NCI-H526 treated with DMSO at 0.1 percent for 48 hours (cell line): Measurements from ENCODE around the gene ARHGAP18.

Experiments
- DNase-seq: peaks from one replicate; lab custom pipeline; 2025; lab: John Stamatoyannopoulos, UW

Gene ARHGAP18

GRCh38 chr6:129692467-129692866 lies 17.5 kb downstream of the ARHGAP18 start:
- no peak for DNase-seq

DNA sequence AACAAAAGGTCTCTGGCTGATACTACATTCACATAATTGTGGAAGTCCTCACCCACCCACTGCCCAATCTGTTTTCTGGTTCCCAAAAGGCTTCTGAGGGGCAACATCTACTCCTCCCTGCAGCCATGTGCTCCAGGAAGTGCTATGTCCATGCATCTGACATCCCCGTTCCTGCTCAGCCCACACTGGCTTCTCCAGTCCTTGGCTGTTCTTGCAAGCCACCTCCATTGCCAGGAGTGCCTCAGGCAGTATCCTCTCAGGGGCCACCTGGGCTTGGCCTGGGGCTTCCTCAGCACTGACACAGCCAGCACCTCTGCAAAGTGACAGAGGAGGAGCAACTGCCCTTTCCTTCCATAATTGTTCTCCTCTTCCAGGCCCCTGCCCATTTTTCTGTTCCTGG lies 18.3 kb downstream of the ARHGAP18 start:
- no peak for DNase-seq

- DNase-seq: no peak
Measured at GRCh38 chr6:129691043-129691640, 18.8 kb downstream of the ARHGAP18 start.

DNA sequence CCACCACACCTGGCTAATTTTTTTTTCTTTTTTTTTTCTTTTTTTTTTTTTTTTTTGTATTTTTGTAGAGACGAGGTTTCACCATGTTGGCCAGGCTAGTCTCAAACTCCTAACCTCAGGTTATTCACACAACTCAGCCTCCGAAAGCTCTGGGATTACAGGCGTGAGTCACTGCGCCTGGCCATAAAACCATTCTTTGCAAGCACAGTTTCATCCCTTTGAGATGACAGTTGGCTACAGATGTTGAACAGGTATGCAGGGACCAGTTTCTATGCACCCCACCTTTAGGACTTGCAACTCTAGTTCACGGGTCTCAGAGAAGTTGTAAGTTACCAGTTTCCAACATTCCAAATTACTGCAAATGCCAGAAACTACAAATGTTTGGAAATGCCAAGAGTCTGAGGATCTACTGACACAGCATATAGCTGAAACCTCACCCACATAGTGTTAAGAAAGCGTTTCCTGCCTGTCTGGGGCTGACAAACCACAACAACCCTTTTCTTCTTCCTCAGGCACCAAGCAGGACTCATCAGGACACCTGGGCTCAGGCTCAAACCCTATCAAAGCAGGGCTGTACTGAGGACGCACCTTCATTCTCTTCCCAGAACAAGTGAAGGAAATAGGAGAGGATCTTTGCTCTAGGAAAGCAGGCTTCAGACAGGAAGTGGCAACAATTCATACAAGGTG lies 22.9 kb downstream of the ARHGAP18 start:
- DNase-seq: no peak

GRCh38 chr6:129685662-129686031 lies 24.3 kb downstream of the ARHGAP18 start:
- DNase-seq: no peak

- DNase-seq: no peak
Measured at GRCh38 chr6:129684903-129685661, 24.9 kb downstream of the ARHGAP18 start.

DNA sequence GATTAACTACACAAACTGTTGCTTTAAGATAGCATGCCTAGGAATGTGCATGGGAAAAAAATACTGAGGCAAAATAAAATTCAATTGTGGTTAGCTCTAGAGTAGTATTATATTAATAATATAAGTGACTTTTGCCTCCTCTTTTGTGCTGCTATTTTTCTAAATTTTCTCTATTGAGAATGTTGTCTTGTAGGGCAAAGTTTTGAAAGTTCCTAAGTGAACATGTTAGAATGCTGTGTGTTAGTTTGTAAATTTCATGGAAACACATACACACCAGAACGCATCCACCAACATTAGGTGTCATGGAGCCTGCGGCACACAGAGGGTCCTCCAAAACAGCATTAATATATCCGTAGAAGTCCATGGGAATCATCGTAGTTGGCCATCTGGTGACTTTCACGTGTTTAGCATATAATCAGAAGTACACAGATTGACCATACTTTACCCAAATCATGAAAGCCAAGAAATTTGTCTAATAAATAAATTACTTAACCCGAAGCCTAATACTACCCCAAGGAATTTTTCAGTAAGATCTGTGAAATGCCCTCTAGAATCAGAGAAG lies 25.6 kb downstream of the ARHGAP18 start:
- DNase-seq: no peak

- DNase-seq: no peak
Measured at GRCh38 chr6:129683601-129684322, 26.2 kb downstream of the ARHGAP18 start.

- DNase-seq: no peak
Measured at GRCh38 chr6:129681913-129682205, 28.1 kb downstream of the ARHGAP18 start.

DNA sequence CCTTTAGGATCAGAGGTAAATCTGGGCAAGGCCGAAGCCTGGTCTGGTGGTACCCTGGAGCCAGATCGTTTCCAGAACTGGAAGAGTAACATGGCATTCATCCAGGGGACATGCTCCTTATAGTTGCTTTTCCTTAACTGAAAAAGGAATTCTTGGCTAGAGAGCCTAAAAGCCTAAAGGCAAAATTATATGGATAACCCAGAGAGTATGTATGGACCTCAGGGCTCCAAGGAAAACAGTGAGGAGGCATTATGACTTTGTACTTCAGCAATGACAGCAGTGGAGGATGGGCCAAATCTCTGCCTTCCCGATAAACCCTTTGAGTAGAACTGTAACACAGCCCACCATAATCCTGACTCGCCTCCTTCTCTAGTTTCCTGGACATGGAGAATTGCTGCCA lies 29.3 kb downstream of the ARHGAP18 start:
- DNase-seq: no peak

DNA sequence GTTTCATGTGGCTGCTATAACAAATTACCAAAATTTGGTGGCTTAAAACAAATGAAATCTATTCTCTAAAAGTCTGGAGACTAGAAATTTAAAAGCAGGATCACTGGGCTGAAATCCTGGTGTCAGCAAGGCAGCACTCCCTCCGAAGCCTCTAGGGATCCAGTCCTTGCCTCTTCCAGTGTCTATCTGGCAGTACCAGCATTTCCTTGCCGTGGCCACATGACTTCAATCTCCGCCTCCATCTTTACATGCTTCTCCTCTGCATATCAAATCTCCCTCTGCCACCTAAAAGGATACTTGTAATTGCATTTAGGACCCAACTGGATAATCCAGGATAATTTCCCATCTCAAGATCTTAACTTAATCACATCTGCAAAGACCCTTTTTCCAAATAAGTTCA lies 30.2 kb downstream of the ARHGAP18 start:
- DNase-seq: no peak

- DNase-seq: no peak
Measured at GRCh38 chr6:129679275-129679674, 30.7 kb downstream of the ARHGAP18 start.

DNA sequence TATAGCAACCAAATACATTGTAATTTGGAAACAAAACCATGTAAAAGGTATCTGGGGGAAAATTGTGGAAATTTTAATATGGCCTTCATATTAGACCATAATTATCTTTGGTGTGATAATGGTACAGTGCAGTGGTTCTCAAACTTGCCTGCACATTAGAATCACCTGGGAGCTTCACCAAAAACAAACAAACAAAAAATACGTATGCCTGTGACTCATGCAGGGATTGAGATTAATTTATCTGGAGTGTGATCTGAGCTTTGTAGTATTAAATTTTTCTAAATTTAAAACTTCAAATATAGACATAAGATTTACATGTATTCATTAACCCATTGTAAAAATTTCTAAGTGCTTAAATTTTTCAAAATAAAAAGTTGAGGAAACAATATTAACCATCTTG lies 31.5 kb downstream of the ARHGAP18 start:
- no peak for DNase-seq

GRCh38 chr6:129677620-129678325 lies 32.2 kb downstream of the ARHGAP18 start:
- DNase-seq: no peak

- no peak for DNase-seq
Measured at GRCh38 chr6:129675669-129676472, 34.1 kb downstream of the ARHGAP18 start.

DNA sequence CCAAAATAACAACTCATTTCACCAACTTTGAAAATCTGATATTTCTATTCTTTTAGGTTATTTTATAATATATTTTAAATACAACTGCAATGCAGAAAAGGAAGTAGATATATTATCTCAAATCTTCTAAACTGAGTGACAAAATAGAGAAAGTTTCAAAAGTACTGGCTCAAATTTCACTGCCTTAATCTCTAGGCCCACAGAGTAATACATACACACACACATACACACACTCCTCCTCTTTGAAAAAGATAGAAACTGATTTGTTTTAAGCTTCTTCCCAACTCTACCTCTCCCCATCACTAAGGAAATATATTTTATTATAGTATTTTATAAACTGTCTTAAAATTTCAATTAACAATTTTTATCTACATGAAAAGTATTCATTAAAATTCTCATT lies 36.2 kb downstream of the ARHGAP18 start:
- no peak for DNase-seq

GRCh38 chr6:129672881-129673631 lies 36.9 kb downstream of the ARHGAP18 start:
- no peak for DNase-seq

DNA sequence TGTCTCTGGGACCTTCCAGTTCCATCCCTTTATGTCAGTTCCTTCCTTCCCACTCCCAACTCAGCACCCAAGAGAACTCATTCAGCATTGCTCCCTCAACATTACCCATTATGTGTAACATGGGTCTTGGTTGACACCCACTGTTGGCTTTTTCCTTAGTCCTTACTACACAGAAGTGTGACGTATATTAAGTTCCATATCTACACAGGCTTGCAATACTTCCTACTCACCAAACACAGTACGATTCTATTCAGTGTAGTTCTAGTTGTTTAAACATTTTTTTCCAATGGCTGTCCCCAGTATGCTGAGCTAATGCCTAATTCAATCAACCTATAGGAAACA lies 37.7 kb downstream of the ARHGAP18 start:
- no peak for DNase-seq

DNA sequence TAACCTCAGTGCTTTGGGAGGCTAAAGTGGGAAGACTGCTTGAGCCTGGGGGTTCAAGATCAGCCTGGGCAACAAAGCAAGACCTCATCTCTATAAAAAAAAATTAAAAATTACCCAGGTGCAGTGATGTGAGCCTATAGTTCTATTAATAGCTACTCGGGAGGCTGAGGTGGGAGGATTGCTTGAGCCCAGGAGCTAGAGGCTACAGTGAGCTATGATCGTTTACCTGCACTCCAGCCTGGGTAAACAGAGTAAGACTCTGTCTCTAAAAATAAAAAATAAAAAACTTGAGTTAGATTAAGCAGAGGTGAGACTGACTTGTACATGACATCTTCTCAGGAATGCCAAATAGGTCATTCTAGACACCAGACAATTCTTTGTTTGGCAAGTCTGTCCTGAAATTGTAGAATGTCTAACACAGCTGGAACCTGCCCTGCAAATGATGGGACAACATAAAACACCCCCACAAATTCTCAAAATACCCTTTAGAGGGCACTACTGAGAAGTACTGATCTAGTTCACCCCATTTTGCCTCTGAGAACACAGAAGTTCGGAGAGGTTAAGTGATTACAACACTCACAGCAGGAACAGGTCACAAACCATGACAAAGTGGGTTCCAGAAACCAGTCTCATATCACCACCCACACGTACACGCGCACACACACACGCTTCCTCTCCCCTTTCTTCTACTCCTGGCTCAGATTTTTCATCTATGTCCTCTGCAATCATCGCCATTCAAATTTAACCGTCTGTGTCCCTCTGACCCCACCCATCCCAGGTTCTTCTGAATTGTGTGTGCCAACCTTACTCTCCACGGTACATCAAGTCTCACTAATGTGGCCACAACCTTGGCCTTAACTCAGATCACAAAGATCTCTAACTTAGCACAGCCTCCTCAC lies 38.3 kb downstream of the ARHGAP18 start:
- DNase-seq: no peak
